Erythroblast (primary cell): Measurements from ENCODE around the gene UNC13B.

ENCODE experiments used
- GATA1 ChIP-seq: IDR thresholded peaks from 2 replicates; pipeline ENCODE4 v1.6.1; 2011; ENCODE audit warnings: low read depth, mild to moderate bottlenecking, control low read depth, low read length, moderate library complexity
- POLR2A ChIP-seq: IDR thresholded peaks from 2 replicates; pipeline ENCODE4 v1.6.1; 2011; ENCODE audit warnings: mild to moderate bottlenecking, low read length

DNA sequence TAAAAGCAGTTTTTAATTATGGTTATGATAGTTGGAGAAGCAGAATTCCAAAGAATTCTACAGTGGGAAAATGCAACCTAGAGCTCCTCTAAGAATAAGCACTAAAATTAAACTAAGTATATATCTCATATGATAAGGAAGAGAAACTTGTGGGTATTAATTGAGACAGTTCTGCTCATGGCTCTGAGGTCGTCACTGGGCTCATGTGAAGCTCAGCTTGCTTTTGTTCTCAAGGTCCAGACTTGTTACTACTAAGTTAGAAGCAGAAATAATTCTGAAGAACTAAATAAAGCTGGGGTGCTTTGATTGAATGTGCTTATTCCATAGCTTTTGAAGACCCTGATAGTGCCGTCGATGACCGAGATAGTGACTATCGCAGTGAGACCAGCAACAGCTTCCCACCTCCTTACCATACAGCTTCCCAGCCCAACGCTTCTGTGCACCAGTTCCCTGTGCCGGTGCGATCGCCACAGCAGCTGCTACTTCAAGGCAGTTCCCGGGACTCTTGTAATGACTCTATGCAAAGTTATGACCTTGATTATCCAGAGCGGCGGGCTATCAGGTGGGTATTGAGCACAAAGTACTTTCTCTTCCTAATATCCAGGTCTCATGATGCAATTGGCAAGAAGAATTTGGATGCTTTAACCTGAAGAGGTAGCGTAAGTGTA lies 133.7 kb downstream of the UNC13B start:
- TF ChIP-seq POLR2A (no peak), GATA1 (no peak)
